NCI-H1048 (cell line): ENCODE measurements around the gene RAB33A.
"Not testable (repeated sequence)": the region's sequence is repeated elsewhere in the genome, so short reads cannot be mapped to it uniquely, and the experiment has no call there.

ENCODE experiments used
- DNase-seq: peaks from one replicate; lab custom pipeline; 2025; lab: John Stamatoyannopoulos, UW

RAB33A gene

GRCh38 chrX:130172127-130172845 lies 524 bp downstream of the RAB33A start:
- no peak for DNase-seq

GRCh38 chrX:130173190-130173895 lies 1.6 kb downstream of the RAB33A start:
- no peak for DNase-seq

- DNase-seq: no peak
Observed at GRCh38 chrX:130174045-130174704, 2.4 kb downstream of the RAB33A start.

GRCh38 chrX:130174937-130175336 lies 3.2 kb downstream of the RAB33A start:
- no peak for DNase-seq

GRCh38 chrX:130176354-130176776 lies 4.6 kb downstream of the RAB33A start:
- no peak for DNase-seq

- no peak for DNase-seq
Observed at GRCh38 chrX:130176942-130177341, 5.2 kb downstream of the RAB33A start.

GRCh38 chrX:130179170-130179569 lies 7.4 kb downstream of the RAB33A start:
- DNase-seq: no peak

- DNase-seq: no peak
Observed at GRCh38 chrX:130179579-130180215, 7.9 kb downstream of the RAB33A start.

- no peak for DNase-seq
Observed at GRCh38 chrX:130184168-130184567, 12.4 kb downstream of the RAB33A start.

- DNase-seq: no peak
Observed at GRCh38 chrX:130184857-130185256, 13.1 kb downstream of the RAB33A start.

GRCh38 chrX:130186651-130187050 lies 14.9 kb downstream of the RAB33A start:
- DNase-seq: no peak

GRCh38 chrX:130190801-130191200 lies 19.0 kb downstream of the RAB33A start:
- DNase-seq: no peak

GRCh38 chrX:130196466-130196865 lies 24.7 kb downstream of the RAB33A start:
- DNase-seq: no peak

- no peak for DNase-seq
Observed at GRCh38 chrX:130197464-130197863, 25.7 kb downstream of the RAB33A start.

GRCh38 chrX:130204647-130205046 lies 32.9 kb downstream of the RAB33A start:
- DNase-seq: no peak

- no peak for DNase-seq
Observed at GRCh38 chrX:130211415-130212186, 39.8 kb downstream of the RAB33A start.

- no peak for DNase-seq
Observed at GRCh38 chrX:130212371-130212770, 40.6 kb downstream of the RAB33A start.

GRCh38 chrX:130213376-130213775 lies 41.6 kb downstream of the RAB33A start:
- DNase-seq: no peak

- no peak for DNase-seq
Observed at GRCh38 chrX:130216320-130216719, 44.6 kb downstream of the RAB33A start.

- DNase-seq: no peak
Observed at GRCh38 chrX:130224810-130225209, 53.0 kb downstream of the RAB33A start.

GRCh38 chrX:130228871-130229270 lies 57.1 kb downstream of the RAB33A start:
- no peak for DNase-seq

- not testable (repeated sequence) for DNase-seq
Observed at GRCh38 chrX:130231184-130231583, 59.4 kb downstream of the RAB33A start.
